Measurements from ENCODE around the gene WWOX.

DNA sequence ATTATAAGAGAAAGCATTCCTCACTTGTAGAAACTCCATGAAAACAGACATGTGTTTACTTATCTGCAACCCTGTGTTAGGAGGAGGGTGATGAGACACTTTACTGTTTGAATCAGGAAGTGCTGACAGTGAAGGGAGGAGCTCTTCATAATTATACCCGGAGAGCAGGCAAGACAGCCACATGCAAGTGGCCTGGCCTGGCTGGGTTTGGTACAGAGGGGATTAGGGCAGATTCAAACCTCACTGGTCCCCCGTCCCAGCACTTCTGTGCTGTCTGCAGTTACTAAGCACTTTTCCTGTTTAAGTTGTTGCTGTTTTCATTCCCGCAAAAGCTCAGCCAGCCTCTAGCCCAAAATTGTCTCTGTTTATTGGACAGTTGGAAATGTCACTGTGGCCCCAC, 78.5 kb downstream of the WWOX start:
- TF ChIP-seq, protein P1, sequence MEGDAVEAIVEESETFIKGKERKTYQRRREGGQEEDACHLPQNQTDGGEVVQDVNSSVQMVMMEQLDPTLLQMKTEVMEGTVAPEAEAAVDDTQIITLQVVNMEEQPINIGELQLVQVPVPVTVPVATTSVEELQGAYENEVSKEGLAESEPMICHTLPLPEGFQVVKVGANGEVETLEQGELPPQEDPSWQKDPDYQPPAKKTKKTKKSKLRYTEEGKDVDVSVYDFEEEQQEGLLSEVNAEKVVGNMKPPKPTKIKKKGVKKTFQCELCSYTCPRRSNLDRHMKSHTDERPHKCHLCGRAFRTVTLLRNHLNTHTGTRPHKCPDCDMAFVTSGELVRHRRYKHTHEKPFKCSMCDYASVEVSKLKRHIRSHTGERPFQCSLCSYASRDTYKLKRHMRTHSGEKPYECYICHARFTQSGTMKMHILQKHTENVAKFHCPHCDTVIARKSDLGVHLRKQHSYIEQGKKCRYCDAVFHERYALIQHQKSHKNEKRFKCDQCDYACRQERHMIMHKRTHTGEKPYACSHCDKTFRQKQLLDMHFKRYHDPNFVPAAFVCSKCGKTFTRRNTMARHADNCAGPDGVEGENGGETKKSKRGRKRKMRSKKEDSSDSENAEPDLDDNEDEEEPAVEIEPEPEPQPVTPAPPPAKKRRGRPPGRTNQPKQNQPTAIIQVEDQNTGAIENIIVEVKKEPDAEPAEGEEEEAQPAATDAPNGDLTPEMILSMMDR (IDR thresholded peaks at IDR 0.05), result no peak
- TF ChIP-seq EP300 (IDR thresholded peaks at IDR 0.05) (no peak), POLR2AphosphoS5 (IDR thresholded peaks at IDR 0.05) (no peak), POLR2A (IDR thresholded peaks at IDR 0.05) (no peak)
